ENCODE data around the gene INAVA. TPM values are rescaled to one million over a fixed set of nuclear protein-coding genes. Genes with fewer than 3 reads are reported as not detected.

Gene INAVA
- total RNA-seq, 1 donor from 2014 or later, result 185 TPM

- no peak for TF ChIP-seq CTCF (IDR thresholded peaks at IDR 0.05; ENCODE audit: insufficient read depth, low read length, poor library complexity, severe bottlenecking)
- Histone ChIP-seq H3K36me3 (ENCODE audit: control insufficient read depth, insufficient read depth, low read length) (no peaks in the 10 kb centered on the region), H3K27me3 (ENCODE audit: control insufficient read depth, insufficient read depth, low read length) (no peaks in the 10 kb centered on the region), H3K4me3 (ENCODE audit: low read depth, low read length) (no peak overlapping the region)
- DNase-seq (ENCODE audit: low read depth), result no peak
These were observed 7.7 kb upstream of the INAVA start for GRCh38 chr1:200887036-200887435.

GRCh38 chr1:200887772-200888348, 6.8 kb upstream of the INAVA start:
- H3K4me3 ChIP-seq (ENCODE audit: low read depth, low read length), result no peak overlapping the region
- no peak for DNase-seq (ENCODE audit: low read depth)
- no peaks in the 10 kb centered on the region for H3K36me3 ChIP-seq (ENCODE audit: control insufficient read depth, insufficient read depth, low read length)
- TF ChIP-seq CTCF (IDR thresholded peaks at IDR 0.05; ENCODE audit: insufficient read depth, low read length, poor library complexity, severe bottlenecking), result no peak
- H3K27me3 ChIP-seq (ENCODE audit: control insufficient read depth, insufficient read depth, low read length), result no peaks in the 10 kb centered on the region

GRCh38 chr1:200888349-200888838, 6.3 kb upstream of the INAVA start:
- TF ChIP-seq CTCF (IDR thresholded peaks at IDR 0.05; ENCODE audit: insufficient read depth, low read length, poor library complexity, severe bottlenecking), result no peak
- Histone ChIP-seq H3K4me3 (ENCODE audit: low read depth, low read length) (no peak overlapping the region), H3K27me3 (ENCODE audit: control insufficient read depth, insufficient read depth, low read length) (no peaks in the 10 kb centered on the region), H3K36me3 (ENCODE audit: control insufficient read depth, insufficient read depth, low read length) (no peaks in the 10 kb centered on the region)
- no peak for DNase-seq (ENCODE audit: low read depth)

- Histone ChIP-seq H3K27me3 (ENCODE audit: control insufficient read depth, insufficient read depth, low read length) (no peaks in the 10 kb centered on the region), H3K36me3 (ENCODE audit: control insufficient read depth, insufficient read depth, low read length) (no peaks in the 10 kb centered on the region), H3K4me3 (ENCODE audit: low read depth, low read length) (no peak overlapping the region)
- no peak for TF ChIP-seq CTCF (IDR thresholded peaks at IDR 0.05; ENCODE audit: insufficient read depth, low read length, poor library complexity, severe bottlenecking)
- no peak for DNase-seq (ENCODE audit: low read depth)
These were observed 5.1 kb upstream of the INAVA start for GRCh38 chr1:200889571-200889970.

GRCh38 chr1:200890027-200890426, 4.7 kb upstream of the INAVA start:
- no peak for TF ChIP-seq CTCF (IDR thresholded peaks at IDR 0.05; ENCODE audit: insufficient read depth, low read length, poor library complexity, severe bottlenecking)
- H3K4me3 ChIP-seq (ENCODE audit: low read depth, low read length), result no peak overlapping the region
- no peaks in the 10 kb centered on the region for H3K27me3 ChIP-seq (ENCODE audit: control insufficient read depth, insufficient read depth, low read length)
- no peak for DNase-seq (ENCODE audit: low read depth)
- no peaks in the 10 kb centered on the region for H3K36me3 ChIP-seq (ENCODE audit: control insufficient read depth, insufficient read depth, low read length)

All from kidney epithelial cell (primary cell).